HUES48 (cell line): ENCODE results near the gene ERGIC1.

ENCODE experiments used
- H3K27ac ChIP-seq: one replicate; pipeline ENCODE4 v1.7.0; 2013; ENCODE audit warnings: low read depth, low read length, inconsistent platforms
- H3K27me3 ChIP-seq: 2 replicates; pipeline ENCODE4 v1.6.1; 2013; ENCODE audit warnings: mild to moderate bottlenecking, low read length; ENCODE audit not compliant: control insufficient read depth, insufficient read depth
- H3K36me3 ChIP-seq: 2 replicates; pipeline ENCODE4 v1.6.1; 2013; ENCODE audit warnings: low read length; ENCODE audit not compliant: control insufficient read depth, insufficient read depth
- H3K4me1 ChIP-seq: 2 replicates; pipeline ENCODE4 v1.6.1; 2013; ENCODE audit warnings: mild to moderate bottlenecking, low read length; ENCODE audit not compliant: control insufficient read depth, insufficient read depth
- H3K4me3 ChIP-seq: 2 replicates; pipeline ENCODE4 v1.5.1; 2013; ENCODE audit warnings: mild to moderate bottlenecking, low read depth, low read length
- H3K9ac ChIP-seq: 2 replicates; pipeline ENCODE4 v1.6.1; 2013; ENCODE audit warnings: mild to moderate bottlenecking, low read depth, low read length, moderate library complexity
- H3K9me3 ChIP-seq: 2 replicates; pipeline ENCODE4 v1.6.1; 2013; ENCODE audit warnings: low read length; ENCODE audit not compliant: control insufficient read depth, insufficient read depth

Gene ERGIC1

DNA sequence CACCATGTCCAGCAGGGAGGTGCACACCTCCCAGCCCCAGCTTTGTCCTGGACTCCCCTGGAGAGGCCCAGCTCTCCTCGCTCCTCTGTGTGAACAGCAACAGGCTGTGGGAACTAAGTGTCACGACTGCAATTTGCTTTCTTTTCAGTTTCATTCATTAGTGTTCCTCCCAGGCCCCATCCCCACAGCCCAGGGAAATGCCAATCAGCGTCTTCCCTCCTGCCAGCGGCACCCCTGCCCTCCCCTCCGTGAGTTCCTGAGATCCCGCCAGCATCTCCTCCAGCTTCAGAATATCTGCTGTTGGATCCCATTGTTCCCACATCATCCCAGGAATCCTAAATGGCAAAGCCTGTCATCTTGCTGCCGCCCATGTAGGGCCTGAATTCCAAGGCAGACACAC lies 112.1 kb downstream of the ERGIC1 start:
- Histone ChIP-seq H3K4me3 (no peak overlapping the region), H3K27me3 (no peaks in the 10 kb centered on the region), H3K27ac (no peak overlapping the region), H3K9me3 (no peaks in the 10 kb centered on the region), H3K4me1 (peaks cover 18% of the 10 kb centered on the region), H3K9ac (no peak overlapping the region), H3K36me3 (peaks cover 5% of the 10 kb centered on the region)

DNA sequence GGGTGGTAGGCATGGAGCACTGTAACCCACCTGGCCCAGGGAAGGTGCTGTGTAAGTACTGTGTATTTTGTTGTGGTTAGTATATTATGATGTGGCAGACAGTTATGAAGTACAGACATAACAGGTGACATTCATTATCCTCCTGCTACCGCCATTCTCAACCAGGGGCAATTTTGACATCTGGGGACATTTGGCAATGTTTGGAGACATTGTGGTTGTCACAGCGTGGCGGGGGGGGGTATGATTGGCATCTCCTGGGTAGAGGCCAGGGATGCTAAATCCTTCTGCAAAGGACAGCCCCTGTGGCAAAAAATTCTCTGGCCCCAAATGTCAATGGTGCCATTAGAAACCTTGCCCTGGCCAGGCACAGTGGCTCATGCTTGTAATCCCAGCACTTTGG lies 115.4 kb downstream of the ERGIC1 start:
- Histone ChIP-seq H3K36me3 (peaks cover 5% of the 10 kb centered on the region), H3K9me3 (no peaks in the 10 kb centered on the region), H3K27ac (no peak overlapping the region), H3K9ac (no peak overlapping the region), H3K4me3 (no peak overlapping the region), H3K27me3 (0 out of 2 replicates have a peak, but pooled peaks cover 4% of the 10 kb centered on the region), H3K4me1 (no peaks in the 10 kb centered on the region)

DNA sequence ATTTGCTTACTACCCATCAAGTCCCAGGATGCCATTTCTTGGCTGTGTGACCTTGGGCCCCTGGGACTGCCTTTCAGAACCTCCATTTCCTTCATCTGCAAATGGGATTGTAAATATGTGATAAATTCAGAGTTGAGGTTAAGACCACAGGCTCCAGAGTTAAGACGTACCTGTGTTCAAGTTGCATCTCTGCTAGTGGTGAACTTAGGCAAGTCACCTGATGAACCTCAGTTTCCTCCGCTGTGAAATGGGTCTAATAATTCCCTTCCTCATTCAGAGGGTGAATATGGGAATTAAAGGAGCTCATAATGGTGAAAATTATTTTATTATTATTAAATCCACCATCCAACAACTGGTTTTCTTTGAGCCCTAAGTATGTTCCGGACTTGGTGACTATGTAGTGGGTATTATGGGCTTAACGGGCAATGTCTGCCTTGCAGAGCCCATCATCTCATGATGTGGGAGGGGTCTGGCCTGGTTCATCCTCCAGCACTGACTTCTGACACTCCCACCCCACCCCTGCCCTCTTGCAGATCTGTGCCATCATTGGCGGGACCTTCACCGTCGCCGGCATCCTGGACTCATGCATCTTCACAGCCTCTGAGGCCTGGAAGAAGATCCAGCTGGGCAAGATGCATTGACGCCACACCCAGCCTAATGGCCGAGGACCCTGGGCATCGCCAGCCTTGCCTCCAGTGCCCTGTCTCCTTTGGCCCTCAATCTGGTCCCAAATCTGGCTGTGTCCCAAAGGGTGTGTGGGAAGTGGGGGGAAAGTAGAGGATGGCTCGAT lies 116.3 kb downstream of the ERGIC1 start:
- no peaks in the 10 kb centered on the region for H3K4me1 ChIP-seq
- no peaks in the 10 kb centered on the region for H3K9me3 ChIP-seq
- H3K4me3 ChIP-seq: no peak overlapping the region
- peaks cover 5% of the 10 kb centered on the region for H3K36me3 ChIP-seq
- no peak overlapping the region for H3K27ac ChIP-seq
- H3K27me3 ChIP-seq: 0 out of 2 replicates have a peak, but pooled peaks cover 4% of the 10 kb centered on the region
- H3K9ac ChIP-seq: no peak overlapping the region

DNA sequence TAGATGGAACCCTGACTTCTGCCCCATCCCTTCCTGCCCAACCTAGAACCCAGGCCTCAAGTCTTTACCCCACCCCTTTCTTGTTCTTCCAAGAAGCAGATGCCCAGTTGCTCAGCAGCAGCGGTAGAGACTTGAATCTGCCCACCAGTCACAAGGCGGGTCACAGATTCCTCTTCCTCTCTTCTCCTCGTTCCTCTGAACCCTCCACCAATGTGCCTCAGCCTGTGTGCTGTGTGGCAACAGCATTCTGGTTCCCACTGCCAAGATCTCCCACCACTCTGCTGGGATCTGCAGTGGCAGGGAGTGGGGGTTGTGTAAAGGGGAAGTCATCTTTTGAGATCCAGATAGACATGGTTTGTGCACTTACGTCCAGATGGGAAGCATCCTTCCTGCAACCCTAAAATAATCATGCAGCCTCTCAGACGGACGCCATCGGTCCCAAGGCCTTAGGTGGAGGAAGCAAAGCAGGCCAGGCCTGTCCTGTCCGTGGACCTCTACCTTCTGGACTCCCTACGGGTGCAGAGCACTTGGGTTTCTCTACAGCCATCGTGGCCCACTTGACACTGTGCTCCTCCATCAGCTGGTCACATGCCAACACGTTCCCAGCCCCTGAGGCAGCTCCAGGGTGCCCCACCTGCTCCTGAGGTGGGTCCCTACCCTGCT lies 117.5 kb downstream of the ERGIC1 start:
- 0 out of 2 replicates have a peak, but pooled peaks cover 4% of the 10 kb centered on the region for H3K27me3 ChIP-seq
- H3K9ac ChIP-seq: no peak overlapping the region
- H3K36me3 ChIP-seq: peaks cover 2% of the 10 kb centered on the region
- no peak overlapping the region for H3K27ac ChIP-seq
- no peaks in the 10 kb centered on the region for H3K9me3 ChIP-seq
- no peak overlapping the region for H3K4me3 ChIP-seq
- no peaks in the 10 kb centered on the region for H3K4me1 ChIP-seq

DNA sequence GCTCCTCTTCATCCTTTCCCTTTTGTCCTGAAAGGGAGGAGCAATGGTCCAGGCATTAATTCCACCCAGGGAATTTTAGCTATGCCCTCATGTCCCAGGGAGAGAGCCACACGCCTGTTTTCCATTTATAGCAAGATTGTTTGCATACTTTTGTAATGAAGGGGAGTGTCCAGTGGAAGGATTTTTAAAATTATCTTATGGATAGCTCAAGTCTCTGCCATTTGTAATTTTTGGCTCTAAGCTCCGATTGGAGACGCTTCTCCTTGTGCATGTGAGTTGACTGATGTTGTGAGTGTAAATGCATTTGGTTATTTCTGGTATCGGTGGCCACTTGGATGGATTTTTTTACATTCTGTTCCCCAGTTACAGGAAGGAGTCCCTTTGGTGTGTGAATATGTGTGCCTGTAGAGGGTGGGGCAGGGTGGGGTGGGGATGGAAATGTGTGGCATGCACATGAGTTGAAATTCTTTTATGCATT lies 118.0 kb downstream of the ERGIC1 start:
- Histone ChIP-seq H3K36me3 (no peaks in the 10 kb centered on the region; the same call in 1 of the 2 replicates), H3K4me1 (no peaks in the 10 kb centered on the region), H3K9ac (no peak overlapping the region), H3K27ac (no peak overlapping the region), H3K27me3 (0 out of 2 replicates have a peak, but pooled peaks cover 5% of the 10 kb centered on the region), H3K4me3 (no peak overlapping the region), H3K9me3 (no peaks in the 10 kb centered on the region)

DNA sequence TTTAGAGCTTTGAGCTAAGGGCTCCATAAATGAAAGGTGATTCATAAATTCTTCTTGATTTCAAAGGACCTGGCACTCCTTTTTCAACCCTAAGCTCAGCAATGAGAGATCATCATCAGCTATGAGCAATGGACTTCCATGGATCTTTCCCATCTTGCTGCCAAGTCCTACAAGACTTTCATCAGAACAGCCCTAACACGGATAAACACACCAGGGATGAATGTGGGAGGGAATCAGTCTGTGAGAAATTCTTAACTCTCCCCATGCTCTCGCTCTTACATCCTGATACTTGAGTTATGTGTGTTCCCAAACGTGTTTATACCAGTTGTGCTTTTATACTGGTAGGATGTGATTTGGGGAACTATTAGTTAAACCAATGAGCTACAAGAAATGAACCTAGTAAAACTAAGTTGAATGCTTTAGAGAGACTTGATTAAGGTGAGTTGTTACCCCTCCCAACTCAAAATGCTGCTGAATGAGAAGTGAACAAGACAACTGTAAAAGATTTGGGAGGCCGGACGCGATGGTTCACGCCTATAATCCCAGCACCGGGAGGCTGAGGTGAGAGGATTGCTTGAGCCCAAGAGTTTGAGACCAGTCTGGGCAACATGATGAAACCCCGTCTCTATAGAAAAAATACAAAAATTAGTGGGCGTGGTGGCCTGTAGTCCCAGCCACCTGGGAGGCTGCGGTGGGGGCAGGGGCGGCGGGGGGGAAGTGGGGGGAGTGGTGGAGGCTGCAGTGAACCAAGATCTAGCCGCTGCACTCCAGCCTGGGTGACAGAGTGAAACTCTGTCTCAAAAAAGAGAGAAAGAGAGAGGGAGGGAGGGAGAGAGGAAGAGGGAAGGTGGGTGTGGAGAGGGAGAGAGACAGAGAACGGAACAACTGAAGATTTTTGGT lies 120.0 kb downstream of the ERGIC1 start:
- no peaks in the 10 kb centered on the region for H3K9me3 ChIP-seq
- no peak overlapping the region for H3K9ac ChIP-seq
- H3K27ac ChIP-seq: no peak overlapping the region
- H3K27me3 ChIP-seq: peaks cover 14% of the 10 kb centered on the region; the same call in 1 of the 2 replicates
- no peaks in the 10 kb centered on the region for H3K36me3 ChIP-seq
- no peak overlapping the region for H3K4me3 ChIP-seq
- H3K4me1 ChIP-seq: no peaks in the 10 kb centered on the region

DNA sequence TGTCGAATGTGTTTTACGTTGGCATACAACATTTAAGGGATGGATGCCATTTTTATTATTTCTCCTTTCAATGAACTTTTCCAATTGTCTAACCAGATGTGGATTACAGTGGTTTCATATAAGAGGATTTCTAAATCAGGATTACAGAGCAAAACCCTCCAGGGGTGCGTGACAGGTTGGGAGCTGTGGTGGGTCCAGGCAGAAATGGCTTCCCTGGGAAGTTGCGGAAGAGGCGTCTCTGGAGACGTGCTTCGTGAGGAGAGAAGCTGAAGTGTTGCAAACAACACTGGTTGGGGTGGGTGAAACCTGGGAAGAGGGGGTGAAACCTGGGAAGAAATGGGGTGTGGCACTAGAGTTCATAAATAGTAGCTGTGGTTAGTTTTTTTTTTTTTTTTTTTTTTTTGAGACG lies 120.7 kb downstream of the ERGIC1 start:
- H3K27ac ChIP-seq: no peak overlapping the region
- no peak overlapping the region for H3K4me3 ChIP-seq
- no peak overlapping the region for H3K9ac ChIP-seq
- H3K4me1 ChIP-seq: no peaks in the 10 kb centered on the region
- no peaks in the 10 kb centered on the region for H3K36me3 ChIP-seq
- H3K27me3 ChIP-seq: peaks cover 14% of the 10 kb centered on the region; the same call in 1 of the 2 replicates
- H3K9me3 ChIP-seq: no peaks in the 10 kb centered on the region

DNA sequence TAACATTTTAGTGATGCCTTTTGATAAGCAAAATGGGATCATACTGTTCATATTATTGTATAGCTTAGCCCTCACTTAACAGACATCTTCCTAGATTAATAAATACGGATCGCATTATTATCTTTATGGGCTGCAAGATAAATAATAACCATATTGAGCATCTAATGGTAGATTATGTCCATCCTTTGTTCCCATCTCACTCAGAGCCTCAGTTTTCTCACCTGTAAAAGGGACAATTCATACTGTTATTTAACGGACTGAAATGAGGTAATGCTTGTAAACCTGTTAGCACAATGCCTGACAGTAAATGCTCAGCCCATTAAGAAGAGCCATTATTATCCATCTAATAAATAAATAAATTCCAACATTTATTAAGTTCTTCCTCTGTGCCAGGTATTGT lies 122.2 kb downstream of the ERGIC1 start:
- Histone ChIP-seq H3K9me3 (no peaks in the 10 kb centered on the region), H3K36me3 (peaks cover 1% of the 10 kb centered on the region; the same call in 1 of the 2 replicates), H3K9ac (no peak overlapping the region), H3K27ac (no peak overlapping the region), H3K4me3 (no peak overlapping the region), H3K4me1 (no peaks in the 10 kb centered on the region), H3K27me3 (peaks cover 14% of the 10 kb centered on the region; the same call in 1 of the 2 replicates)

DNA sequence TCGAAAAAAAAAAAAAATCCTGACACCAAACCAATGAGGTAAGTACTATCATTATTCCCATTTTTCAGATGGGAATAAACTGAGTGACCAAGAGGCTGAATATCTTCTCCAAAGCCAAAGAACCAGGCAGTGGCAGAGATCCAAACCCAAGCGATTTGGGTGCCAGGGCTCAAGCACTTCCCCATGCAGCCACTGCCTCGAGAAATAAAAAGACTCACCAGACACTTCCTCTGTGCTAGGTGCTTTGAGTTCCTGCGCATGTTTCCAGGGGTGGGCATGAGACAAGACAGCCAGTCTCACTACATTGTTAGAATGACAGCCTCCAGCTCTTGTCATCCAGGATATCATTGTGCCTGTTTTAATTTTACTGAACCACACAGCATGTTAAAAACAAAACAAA lies 122.9 kb downstream of the ERGIC1 start:
- no peaks in the 10 kb centered on the region for H3K4me1 ChIP-seq
- no peak overlapping the region for H3K27ac ChIP-seq
- peaks cover 8% of the 10 kb centered on the region for H3K36me3 ChIP-seq
- H3K4me3 ChIP-seq: no peak overlapping the region
- H3K9ac ChIP-seq: no peak overlapping the region
- H3K27me3 ChIP-seq: peaks cover 14% of the 10 kb centered on the region; the same call in 1 of the 2 replicates
- no peaks in the 10 kb centered on the region for H3K9me3 ChIP-seq

DNA sequence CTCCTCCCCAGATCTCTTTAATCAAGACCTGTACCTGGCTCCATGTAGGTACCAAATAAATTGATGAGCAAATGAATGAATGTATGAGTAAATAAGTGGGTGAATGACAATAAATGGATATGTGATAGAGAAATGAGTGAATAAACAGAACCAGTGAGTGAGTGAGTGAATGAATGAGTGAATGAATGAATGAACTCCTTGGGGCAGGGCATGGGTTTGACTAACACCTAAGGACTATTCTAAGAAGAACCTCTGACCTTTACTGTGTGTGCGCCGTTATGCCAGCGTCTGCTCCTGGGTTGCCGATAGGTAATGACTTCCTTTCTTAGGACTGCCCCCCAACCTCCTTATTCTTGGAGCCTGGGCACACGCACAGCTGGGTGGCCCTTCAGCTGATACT lies 123.4 kb downstream of the ERGIC1 start:
- no peak overlapping the region for H3K27ac ChIP-seq
- H3K4me1 ChIP-seq: no peaks in the 10 kb centered on the region

More for the DNA sequence above, 123.4 kb downstream of the ERGIC1 start:
- Histone ChIP-seq H3K4me3 (no peak overlapping the region), H3K36me3 (peaks cover 9% of the 10 kb centered on the region), H3K27me3 (peaks cover 14% of the 10 kb centered on the region; the same call in 1 of the 2 replicates), H3K9ac (no peak overlapping the region), H3K9me3 (no peaks in the 10 kb centered on the region)
